Fibroblast of lung (primary cell): ENCODE measurements around the gene FHL3.
"Not testable (repeated sequence)": the region's sequence is repeated elsewhere in the genome, so short reads cannot be mapped to it uniquely, and the experiment has no call there.

Experiments
- CTCF ChIP-seq, 2 donors: IDR thresholded peaks in 1 of 2; conservative IDR thresholded peaks in 1 of 2; 1 replicate in 1 of 2; 2 replicates in 1 of 2; pipeline ENCODE4 v1.5.1; 2011 to 2012; ENCODE audit warnings: low read length in 2 of 2, control low read depth in 1 of 2, inconsistent platforms in 1 of 2, low read depth in 1 of 2, mild to moderate bottlenecking in 1 of 2
- EZH2 ChIP-seq: IDR thresholded peaks from 2 replicates; pipeline ENCODE4 v1.5.1; 2012; ENCODE audit warnings: low read length, control low read depth, mild to moderate bottlenecking; ENCODE audit errors: missing control alignments

GRCh38 chr1:38032992-38033391, 27.7 kb upstream of the FHL3 start:
- TF ChIP-seq CTCF (conservative IDR thresholded peaks at IDR 0.05 in 1 of 2, IDR thresholded peaks at IDR 0.05 in 1 of 2; ENCODE audit: low read depth in 1 of 2, low read length in 2 of 2); EZH2: not testable (repeated sequence)
